AG08395 (cell line): ENCODE data around the gene KCND2.
"Not testable (repeated sequence)": the region's sequence is repeated elsewhere in the genome, so short reads cannot be mapped to it uniquely, and the experiment has no call there.

Source experiments
- DNase-seq: peaks from one replicate; pipeline ENCODE4 v3.0.0; 2012; ENCODE audit warnings: mixed read lengths, low spot score

KCND2 gene

GRCh38 chr7:120587243-120587642 is 314.3 kb downstream of the KCND2 start:
- DNase-seq, result no peak

GRCh38 chr7:120588416-120588815 is 315.4 kb downstream of the KCND2 start:
- no peak for DNase-seq

- no peak for DNase-seq
Measured at GRCh38 chr7:120588862-120589261, 315.9 kb downstream of the KCND2 start.

- DNase-seq, result no peak
Measured at GRCh38 chr7:120600607-120601006, 327.6 kb downstream of the KCND2 start.

- no peak for DNase-seq
Measured at GRCh38 chr7:120603366-120603765, 330.4 kb downstream of the KCND2 start.

- no peak for DNase-seq
Measured at GRCh38 chr7:120609136-120609753, 336.3 kb downstream of the KCND2 start.

- DNase-seq, result no peak
Measured at GRCh38 chr7:120611975-120612374, 339.0 kb downstream of the KCND2 start.

- no peak for DNase-seq
Measured at GRCh38 chr7:120615703-120616102, 342.7 kb downstream of the KCND2 start.

- no peak for DNase-seq
Measured at GRCh38 chr7:120617275-120617674, 344.3 kb downstream of the KCND2 start.

GRCh38 chr7:120628251-120628650 is 355.3 kb downstream of the KCND2 start:
- DNase-seq, result no peak

GRCh38 chr7:120639884-120640283 is 366.9 kb downstream of the KCND2 start:
- DNase-seq, result no peak

- DNase-seq, result no peak
Measured at GRCh38 chr7:120645966-120646365, 373.0 kb downstream of the KCND2 start.

- DNase-seq, result no peak
Measured at GRCh38 chr7:120654241-120654640, 381.3 kb downstream of the KCND2 start.

GRCh38 chr7:120658516-120658915 is 385.5 kb downstream of the KCND2 start:
- DNase-seq, result no peak

GRCh38 chr7:120662291-120662690 is 389.3 kb downstream of the KCND2 start:
- no peak for DNase-seq

- DNase-seq, result no peak
Measured at GRCh38 chr7:120665068-120665467, 392.1 kb downstream of the KCND2 start.

GRCh38 chr7:120675076-120675475 is 402.1 kb downstream of the KCND2 start:
- DNase-seq, result no peak

- no peak for DNase-seq
Measured at GRCh38 chr7:120677535-120677934, 404.6 kb downstream of the KCND2 start.

GRCh38 chr7:120680985-120681384 is 408.0 kb downstream of the KCND2 start:
- DNase-seq, result no peak

- no peak for DNase-seq
Measured at GRCh38 chr7:120684463-120684862, 411.5 kb downstream of the KCND2 start.

GRCh38 chr7:120691915-120692314 is 418.9 kb downstream of the KCND2 start:
- no peak for DNase-seq

- DNase-seq, result no peak
Measured at GRCh38 chr7:120695848-120696247, 422.9 kb downstream of the KCND2 start.

- no peak for DNase-seq
Measured at GRCh38 chr7:120700796-120701195, 427.8 kb downstream of the KCND2 start.

- not testable (repeated sequence) for DNase-seq
Measured at GRCh38 chr7:120702408-120702807, 429.4 kb downstream of the KCND2 start.
